ENCODE data around the gene CD68.

CD68 gene

DNA sequence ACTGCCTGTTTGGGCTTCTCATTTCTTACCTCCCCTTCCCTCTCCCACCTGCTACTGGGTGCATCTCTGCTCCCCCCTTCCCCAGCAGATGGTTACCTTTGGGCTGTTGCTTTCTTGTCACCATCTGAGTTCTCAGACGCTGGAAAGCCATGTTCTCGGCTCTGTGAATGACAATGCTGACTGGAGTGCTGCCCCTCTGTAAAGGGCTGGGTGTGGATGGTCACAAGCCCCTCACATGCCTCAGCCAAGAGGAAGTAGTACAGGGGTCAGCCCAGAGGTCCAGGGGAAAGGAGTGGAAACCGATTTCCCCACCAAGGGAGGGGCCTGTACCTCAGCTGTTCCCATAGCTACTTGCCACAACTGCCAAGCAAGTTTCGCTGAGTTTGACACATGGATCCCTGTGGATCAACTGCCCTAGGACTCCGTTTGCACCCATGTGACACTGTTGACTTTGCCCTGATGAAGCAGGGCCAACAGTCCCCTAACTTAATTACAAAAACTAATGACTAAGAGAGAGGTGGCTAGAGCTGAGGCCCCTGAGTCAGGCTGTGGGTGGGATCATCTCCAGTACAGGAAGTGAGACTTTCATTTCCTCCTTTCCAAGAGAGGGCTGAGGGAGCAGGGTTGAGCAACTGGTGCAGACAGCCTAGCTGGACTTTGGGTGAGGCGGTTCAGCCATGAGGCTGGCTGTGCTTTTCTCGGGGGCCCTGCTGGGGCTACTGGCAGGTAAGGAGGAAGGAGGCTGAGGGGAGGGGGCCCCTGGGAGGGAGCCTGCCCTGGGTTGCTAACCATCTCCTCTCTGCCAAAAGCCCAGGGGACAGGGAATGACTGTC, at the start of gene CD68:
CD68 (plus strand) TSS at position 638 of the 833 bp plus-strand sequence; CDS start at position 678, 40 bp downstream.
- DNase-seq (ENCODE audit: low read depth), result peak; percentile 91

DNA sequence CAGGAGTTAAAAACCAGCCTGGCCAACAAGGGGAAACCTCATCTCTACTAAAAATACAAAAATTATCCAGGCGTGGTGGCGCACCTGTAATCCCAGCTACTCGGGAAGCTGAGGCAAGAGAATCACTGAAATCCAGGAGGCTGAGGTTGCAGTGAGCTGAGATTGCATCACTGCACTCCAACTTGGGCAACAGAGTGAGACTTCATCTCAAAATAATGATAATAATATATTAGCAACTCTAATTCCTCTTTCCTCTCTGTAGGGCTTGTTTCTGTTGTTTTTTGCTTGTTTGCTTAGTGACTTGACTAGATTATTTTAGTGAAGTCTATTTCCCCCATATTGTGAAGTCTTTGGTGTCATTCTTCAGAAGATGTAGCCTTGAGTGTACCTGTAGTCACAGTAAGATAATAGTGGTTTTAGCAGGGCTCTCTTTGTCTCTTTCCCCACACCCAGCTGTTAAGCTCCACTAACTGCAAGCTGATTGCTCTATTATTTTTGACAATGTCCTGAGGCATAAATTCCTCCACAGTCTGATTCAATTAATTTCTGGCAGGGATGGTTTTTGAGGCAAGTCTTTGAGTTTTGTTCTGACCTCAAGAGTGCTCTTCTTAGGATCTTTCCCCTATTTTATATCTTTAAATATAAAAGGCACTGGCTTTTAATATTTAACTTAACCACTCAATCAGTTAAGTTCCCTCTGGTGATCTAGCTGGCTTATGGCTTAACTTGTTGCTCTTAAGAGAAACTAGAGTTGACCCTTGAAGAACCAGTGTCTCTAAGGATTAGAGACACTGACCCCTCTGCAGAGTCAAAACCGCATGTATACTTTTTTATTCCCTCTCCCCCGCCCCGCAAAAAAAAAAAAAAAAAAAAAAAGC, 49.2 kb upstream of the CD68 start:
- DNase-seq (ENCODE audit: low read depth), result no peak

- no peak for DNase-seq (ENCODE audit: low read depth)
Measured at GRCh38 chr17:7538050-7538449, 41.4 kb upstream of the CD68 start.

- no peak for DNase-seq (ENCODE audit: low read depth)
Measured at GRCh38 chr17:7538891-7539545, 40.4 kb upstream of the CD68 start.

- no peak for DNase-seq (ENCODE audit: low read depth)
Measured at GRCh38 chr17:7541074-7541621, 38.3 kb upstream of the CD68 start.

DNA sequence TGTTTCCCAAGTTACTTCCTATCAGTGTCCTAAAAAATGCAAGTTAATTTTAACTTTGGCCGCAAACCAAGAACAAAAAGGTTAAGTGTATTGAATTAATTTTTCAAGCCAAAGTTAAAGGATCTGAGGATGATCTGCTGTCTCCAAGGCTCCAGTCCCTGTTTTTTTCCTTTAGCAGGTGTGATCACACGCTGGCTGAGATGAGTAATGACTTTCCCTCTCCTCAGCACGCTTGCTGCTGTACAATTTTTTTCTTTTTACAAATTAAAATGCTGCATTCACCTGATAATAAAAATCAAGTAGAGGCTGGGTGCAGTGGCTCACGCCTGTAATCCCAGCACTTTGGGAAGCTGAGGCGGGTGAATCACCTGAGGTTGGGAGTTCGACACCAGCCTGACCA, 34.5 kb upstream of the CD68 start:
- no peak for DNase-seq (ENCODE audit: low read depth)

- DNase-seq (ENCODE audit: low read depth), result peak; percentile 32
Measured at GRCh38 chr17:7548585-7549400, 30.6 kb upstream of the CD68 start, which contains the start of gene TNFSF12. Gene TNFSF12 (plus strand): TSS chr17:7549058. CDS start chr17:7549154, 96 bp downstream.

GRCh38 chr17:7549401-7550055, 29.9 kb upstream of the CD68 start:
- DNase-seq (ENCODE audit: low read depth), result no peak

- no peak for DNase-seq (ENCODE audit: low read depth)
Measured at GRCh38 chr17:7550344-7550743, 29.1 kb upstream of the CD68 start.

DNA sequence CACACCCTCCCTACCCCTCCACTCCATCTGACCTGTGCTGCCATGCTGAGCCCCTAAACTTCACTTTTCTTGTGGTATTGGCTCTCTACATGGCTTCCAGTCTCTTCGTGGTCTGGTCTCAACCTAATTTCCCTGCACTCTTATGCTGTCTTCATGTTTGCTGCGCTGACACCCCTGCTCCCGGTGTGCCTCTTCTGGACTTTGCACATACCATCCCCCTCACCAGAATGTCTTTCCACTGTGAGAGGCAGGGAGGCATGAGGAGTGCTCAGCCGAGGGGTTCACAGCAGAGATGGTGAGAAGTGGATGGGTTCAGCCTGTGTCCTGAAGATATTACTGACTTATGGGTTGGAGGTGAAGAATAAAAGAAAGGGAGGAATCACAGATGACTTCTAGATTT, 28.0 kb upstream of the CD68 start:
- no peak for DNase-seq (ENCODE audit: low read depth)

GRCh38 chr17:7552621-7553051, 26.8 kb upstream of the CD68 start:
- DNase-seq (ENCODE audit: low read depth), result no peak

- no peak for DNase-seq (ENCODE audit: low read depth)
Measured at GRCh38 chr17:7553356-7553755, 26.1 kb upstream of the CD68 start.

DNA sequence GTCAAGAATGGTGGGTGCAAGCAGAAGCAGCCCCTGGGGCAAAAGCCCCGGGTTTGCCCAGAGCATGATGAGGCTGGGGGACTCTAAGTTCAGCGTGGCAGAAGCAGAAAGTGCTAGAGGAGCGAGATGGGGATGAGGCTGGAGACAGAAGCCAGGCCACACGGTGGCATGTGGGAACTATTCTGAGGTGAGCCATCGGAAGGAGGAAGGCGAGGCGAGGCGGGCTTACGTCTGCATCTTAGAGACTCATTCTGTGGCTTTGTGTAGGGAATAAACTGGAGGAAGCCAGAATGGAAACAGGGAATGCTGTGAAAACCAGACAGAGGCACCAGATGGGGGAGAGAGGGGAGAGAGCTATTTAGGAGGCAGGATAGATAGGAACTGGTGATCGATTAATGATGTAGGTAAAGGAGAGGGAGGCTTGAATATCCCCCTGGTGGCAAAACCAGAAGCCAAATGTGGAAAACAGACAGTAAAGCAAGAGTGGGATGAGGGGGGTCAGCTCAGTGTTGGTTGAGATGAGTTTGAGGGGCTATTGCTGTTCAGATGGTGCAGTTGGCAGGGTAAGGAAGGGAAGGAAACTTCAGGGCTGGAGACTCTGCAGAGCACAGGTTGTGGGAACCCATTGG, 24.0 kb upstream of the CD68 start:
- no peak for DNase-seq (ENCODE audit: low read depth)

- no peak for DNase-seq (ENCODE audit: low read depth)
Measured at GRCh38 chr17:7556627-7557026, 22.8 kb upstream of the CD68 start.

DNA sequence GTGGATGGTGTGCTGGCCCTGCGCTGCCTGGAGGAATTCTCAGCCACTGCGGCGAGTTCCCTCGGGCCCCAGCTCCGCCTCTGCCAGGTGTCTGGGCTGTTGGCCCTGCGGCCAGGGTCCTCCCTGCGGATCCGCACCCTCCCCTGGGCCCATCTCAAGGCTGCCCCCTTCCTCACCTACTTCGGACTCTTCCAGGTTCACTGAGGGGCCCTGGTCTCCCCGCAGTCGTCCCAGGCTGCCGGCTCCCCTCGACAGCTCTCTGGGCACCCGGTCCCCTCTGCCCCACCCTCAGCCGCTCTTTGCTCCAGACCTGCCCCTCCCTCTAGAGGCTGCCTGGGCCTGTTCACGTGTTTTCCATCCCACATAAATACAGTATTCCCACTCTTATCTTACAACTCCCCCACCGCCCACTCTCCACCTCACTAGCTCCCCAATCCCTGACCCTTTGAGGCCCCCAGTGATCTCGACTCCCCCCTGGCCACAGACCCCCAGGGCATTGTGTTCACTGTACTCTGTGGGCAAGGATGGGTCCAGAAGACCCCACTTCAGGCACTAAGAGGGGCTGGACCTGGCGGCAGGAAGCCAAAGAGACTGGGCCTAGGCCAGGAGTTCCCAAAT, 22.2 kb upstream of the CD68 start:
- no peak for DNase-seq (ENCODE audit: low read depth)

GRCh38 chr17:7557775-7558543, 21.5 kb upstream of the CD68 start:
- peak; percentile 67 for DNase-seq (ENCODE audit: low read depth)

DNA sequence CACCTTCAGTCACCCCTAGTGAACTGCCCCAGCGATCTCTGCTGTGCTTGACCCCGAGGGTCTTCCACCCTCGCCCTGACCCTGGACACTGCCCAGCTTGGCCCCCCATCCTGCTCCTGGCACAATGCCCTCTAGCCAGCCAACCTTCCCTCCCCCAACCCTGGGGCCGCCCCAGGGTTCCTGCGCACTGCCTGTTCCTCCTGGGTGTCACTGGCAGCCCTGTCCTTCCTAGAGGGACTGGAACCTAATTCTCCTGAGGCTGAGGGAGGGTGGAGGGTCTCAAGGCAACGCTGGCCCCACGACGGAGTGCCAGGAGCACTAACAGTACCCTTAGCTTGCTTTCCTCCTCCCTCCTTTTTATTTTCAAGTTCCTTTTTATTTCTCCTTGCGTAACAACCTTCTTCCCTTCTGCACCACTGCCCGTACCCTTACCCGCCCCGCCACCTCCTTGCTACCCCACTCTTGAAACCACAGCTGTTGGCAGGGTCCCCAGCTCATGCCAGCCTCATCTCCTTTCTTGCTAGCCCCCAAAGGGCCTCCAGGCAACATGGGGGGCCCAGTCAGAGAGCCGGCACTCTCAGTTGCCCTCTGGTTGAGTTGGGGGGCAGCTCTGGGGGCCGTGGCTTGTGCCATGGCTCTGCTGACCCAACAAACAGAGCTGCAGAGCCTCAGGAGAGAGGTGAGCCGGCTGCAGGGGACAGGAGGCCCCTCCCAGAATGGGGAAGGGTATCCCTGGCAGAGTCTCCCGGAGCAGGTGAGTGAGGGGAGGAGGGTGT, 20.7 kb upstream of the CD68 start, which contains the start of gene TNFSF13:
TNFSF13 (plus strand) TSS at position 207 of the 776 bp plus-strand sequence; CDS start at position 497, 290 bp downstream.
- DNase-seq (ENCODE audit: low read depth), result no peak
